MM.1S (cell line): ENCODE measurements around the gene C1orf21.

ENCODE experiments used
- DNase-seq: peaks from one replicate; pipeline ENCODE4 v3.0.0-alpha.2; 2015
- H2AFZ ChIP-seq: fragments of 300-600 bp; sonication (generic); 2 replicates; pipeline ENCODE4 v1.6.0; 2016; ENCODE audit warnings: antibody characterized with exemption, low read length
- H3F3A ChIP-seq: fragments of 300-600 bp; sonication (generic); 2 replicates; pipeline ENCODE4 v1.6.1; 2016; ENCODE audit warnings: mild to moderate bottlenecking, antibody characterized with exemption, low read length, moderate library complexity, mixed read lengths; ENCODE audit not compliant: insufficient read depth
- H3K27ac ChIP-seq: fragments of 300-600 bp; sonication (generic); 2 replicates; pipeline ENCODE4 v1.5.1; 2016; ENCODE audit warnings: mild to moderate bottlenecking, low read length
- H3K27me3 ChIP-seq: fragments of 300-600 bp; sonication (generic); replicated peaks from 2 replicates; pipeline ENCODE4 v1.6.0; 2016; ENCODE audit warnings: low read length; ENCODE audit not compliant: insufficient read depth
- H3K36me3 ChIP-seq: fragments of 300-600 bp; sonication (generic); replicated peaks from 2 replicates; pipeline ENCODE4 v1.6.1; 2016; ENCODE audit warnings: mild to moderate bottlenecking, low read length, mixed read lengths; ENCODE audit not compliant: insufficient read depth
- H3K4me1 ChIP-seq: fragments of 300-600 bp; sonication (generic); 2 replicates; pipeline ENCODE4 v1.6.1; 2016; ENCODE audit warnings: low read length, mixed read lengths
- H3K4me2 ChIP-seq: fragments of 300-600 bp; sonication (generic); 2 replicates; pipeline ENCODE4 v1.6.0; 2016; ENCODE audit warnings: low read depth, low read length
- H3K4me3 ChIP-seq: fragments of 300-600 bp; sonication (generic); 2 replicates; pipeline ENCODE4 v1.5.1; 2016; ENCODE audit warnings: low read length, mixed read lengths
- H3K79me2 ChIP-seq: fragments of 300-600 bp; sonication (generic); 2 replicates; pipeline ENCODE4 v1.6.1; 2016; ENCODE audit warnings: mixed run types, low read length, mixed read lengths
- H3K9ac ChIP-seq: fragments of 300-600 bp; sonication (generic); 2 replicates; pipeline ENCODE4 v1.6.1; 2016; ENCODE audit warnings: low read length, mixed read lengths
- H3K9me2 ChIP-seq: fragments of 300-600 bp; sonication (generic); replicated peaks from 2 replicates; pipeline ENCODE4 v1.6.1; 2016; ENCODE audit warnings: mild to moderate bottlenecking, low read length, mixed read lengths; ENCODE audit not compliant: insufficient read depth
- H3K9me3 ChIP-seq: fragments of 300-600 bp; sonication (generic); replicated peaks from 2 replicates; pipeline ENCODE4 v1.6.1; 2016; ENCODE audit warnings: mild to moderate bottlenecking, low read length, mixed read lengths; ENCODE audit not compliant: insufficient read depth
- H4K20me1 ChIP-seq: fragments of 300-600 bp; sonication (generic); 2 replicates; pipeline ENCODE4 v1.6.1; 2016; ENCODE audit warnings: mild to moderate bottlenecking, low read length, moderate library complexity, mixed read lengths; ENCODE audit not compliant: insufficient read depth
- CTCF ChIP-seq: fragments of 300-600 bp; sonication (generic); IDR thresholded peaks from 2 replicates; pipeline ENCODE4 v1.5.1; 2016; ENCODE audit warnings: antibody characterized with exemption, low read length, mixed read lengths
- EZH2 ChIP-seq: fragments of 300-600 bp; sonication (generic); optimal IDR thresholded peaks from 2 replicates; pipeline ENCODE3; 2017; ENCODE audit warnings: low read depth, mild to moderate bottlenecking, antibody characterized with exemption, low read length, mixed read lengths
- EZH2phosphoT487 ChIP-seq: fragments of 300-600 bp; sonication (generic); IDR thresholded peaks from 2 replicates; pipeline ENCODE4 v1.6.1; 2018; ENCODE audit warnings: antibody characterized with exemption, low read length

C1orf21 gene

GRCh38 chr1:184648160-184648855 lies 261.5 kb downstream of the C1orf21 start:
- H4K20me1 ChIP-seq: no peaks in the 10 kb centered on the region
- no peak overlapping the region for H2AFZ ChIP-seq
- H3K9me2 ChIP-seq: no peaks in the 10 kb centered on the region
- peaks cover 38% of the 10 kb centered on the region for H3K4me1 ChIP-seq
- TF ChIP-seq CTCF (peak; percentile 36), EZH2phosphoT487 (no peak), EZH2 (no peak)
- peaks cover 23% of the 10 kb centered on the region for H3F3A ChIP-seq
- DNase-seq: peak; percentile 91
- H3K79me2 ChIP-seq: no peaks in the 10 kb centered on the region
- H3K27me3 ChIP-seq: no peaks in the 10 kb centered on the region
- H3K9me3 ChIP-seq: no peaks in the 10 kb centered on the region
- H3K4me2 ChIP-seq: peak overlapping the region; percentile 86
- no peak overlapping the region; the same call in 1 of the 2 replicates for H3K9ac ChIP-seq
- H3K4me3 ChIP-seq: no peak overlapping the region; the same call in 1 of the 2 replicates
- H3K27ac ChIP-seq: peak overlapping the region; percentile 85; the same call in 1 of the 2 replicates
- H3K36me3 ChIP-seq: no peaks in the 10 kb centered on the region

GRCh38 chr1:184648856-184649201 lies 262.0 kb downstream of the C1orf21 start:
- TF ChIP-seq CTCF: no peak
- no peak for TF ChIP-seq EZH2
- no peak for TF ChIP-seq EZH2phosphoT487
- no peaks in the 10 kb centered on the region for H3K36me3 ChIP-seq
- peaks cover 23% of the 10 kb centered on the region for H3F3A ChIP-seq
- H3K79me2 ChIP-seq: no peaks in the 10 kb centered on the region
- no peak for DNase-seq
- no peaks in the 10 kb centered on the region for H3K9me3 ChIP-seq
- H3K27ac ChIP-seq: peak overlapping the region; percentile 85
- no peaks in the 10 kb centered on the region for H4K20me1 ChIP-seq
- H3K4me1 ChIP-seq: peaks cover 38% of the 10 kb centered on the region
- H3K4me2 ChIP-seq: peak overlapping the region; percentile 86
- H2AFZ ChIP-seq: peak overlapping the region; percentile 68
- H3K27me3 ChIP-seq: no peaks in the 10 kb centered on the region
- H3K4me3 ChIP-seq: peak overlapping the region; percentile 38
- H3K9ac ChIP-seq: peak overlapping the region; percentile 47; the same call in 1 of the 2 replicates
- no peaks in the 10 kb centered on the region for H3K9me2 ChIP-seq

DNA sequence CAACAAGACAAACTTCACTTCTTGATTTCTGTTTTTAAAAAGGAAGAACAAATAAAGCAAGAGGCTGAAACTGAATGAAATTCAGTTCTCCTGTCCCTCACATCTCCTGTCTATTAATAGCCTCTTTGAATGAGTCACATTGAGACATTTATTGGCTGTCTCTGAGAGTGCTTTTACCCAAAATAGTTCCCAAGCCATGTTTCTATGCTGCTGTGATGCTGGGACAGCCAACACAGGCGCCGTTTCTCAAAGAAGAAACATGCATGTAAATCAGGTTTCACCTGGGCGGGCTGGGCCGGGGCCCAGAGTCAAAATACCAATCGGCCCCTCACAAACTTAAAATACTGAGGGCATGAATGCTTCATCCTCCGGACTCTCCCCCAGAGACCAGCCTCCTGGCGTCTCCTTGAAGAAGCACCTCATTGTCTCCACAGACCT lies 262.6 kb downstream of the C1orf21 start:
- Histone ChIP-seq H2AFZ (peak overlapping the region; percentile 68), H3K4me3 (peak overlapping the region; percentile 38), H3K79me2 (no peaks in the 10 kb centered on the region), H3K4me2 (peak overlapping the region; percentile 86), H3K27ac (peak overlapping the region; percentile 85), H3F3A (peaks cover 23% of the 10 kb centered on the region), H3K36me3 (no peaks in the 10 kb centered on the region), H3K9ac (peak overlapping the region; percentile 47; the same call in 1 of the 2 replicates), H3K9me2 (no peaks in the 10 kb centered on the region), H3K4me1 (peaks cover 38% of the 10 kb centered on the region), H4K20me1 (no peaks in the 10 kb centered on the region), H3K9me3 (no peaks in the 10 kb centered on the region), H3K27me3 (no peaks in the 10 kb centered on the region)
- TF ChIP-seq EZH2phosphoT487: no peak
- TF ChIP-seq CTCF: 0 out of 2 replicates have a peak, but pooled peaks have one; percentile 10
- DNase-seq: peak; percentile 84
